Cardiac muscle cell (in vitro differentiated cells and primary cell): ENCODE data around the gene VAV1. TPM values are rescaled to one million over a fixed set of nuclear protein-coding genes. Genes with fewer than 3 reads are reported as not detected.

Experiments
- DNase-seq, 2 donors: peaks; one replicate each; pipeline versions ENCODE4 v3.0.0 to v3.0.0-alpha.2; 2010 to 2017; ENCODE audit warnings: low read depth in 1 of 2, low spot score in 1 of 2
- H3K27ac ChIP-seq: fragments of 200-600 bp; sonication (generic); 2 replicates; pipeline ENCODE4 v1.5.1; 2016
- H3K27me3 ChIP-seq: fragments of 200-600 bp; sonication (generic); 2 replicates; pipeline ENCODE4 v1.6.0; 2016; ENCODE audit warnings: control low read depth
- H3K36me3 ChIP-seq: fragments of 200-600 bp; sonication (generic); 2 replicates; pipeline ENCODE4 v1.5.1; 2016; ENCODE audit warnings: control low read depth
- H3K4me1 ChIP-seq: fragments of 200-600 bp; sonication (generic); 2 replicates; pipeline ENCODE4 v1.8.1; 2017; ENCODE audit warnings: low read depth, mild to moderate bottlenecking, mixed run types
- H3K4me3 ChIP-seq: fragments of 200-600 bp; sonication (generic); 2 replicates; pipeline ENCODE4 v1.5.1; 2016; ENCODE audit warnings: mild to moderate bottlenecking
- H3K9me3 ChIP-seq: fragments of 200-600 bp; sonication (generic); 2 replicates; pipeline ENCODE4 v1.5.1; 2017; ENCODE audit warnings: low read depth, mild to moderate bottlenecking, control low read depth
- polyA plus RNA-seq: library from polyadenylated mRNA; unstranded; fragments of >200 nt; fragmentation: Nextera tagmentation; extraction: Ambion mirVana; gene quantifications from 2 replicates; pipeline ENCODE4 v1.2.1, GENCODE V29; 2016
- total RNA-seq: library from RNA; depleted of rRNA; stranded (reverse); fragments of >200 nt; gene quantifications from 2 replicates; pipeline ENCODE4 v1.2.3, GENCODE V29; 2016
- TF ChIP-seq, protein P1 (sequence below): IDR thresholded peaks from 2 replicates; pipeline ENCODE4 v1.5.1; 2012; ENCODE audit warnings: low read depth, mild to moderate bottlenecking, low read length

Gene VAV1
- total and polyA plus RNA-seq, 2 experiments from 2014 or later = not detected

- H3K27ac ChIP-seq = no peak overlapping the region
- peak overlapping the region; percentile 21 for H3K4me3 ChIP-seq
- DNase-seq = peak in 1 of 2 donors; percentile 48
- peaks cover 3% of the 10 kb centered on the region for H3K4me1 ChIP-seq
- H3K36me3 ChIP-seq = peaks cover 28% of the 10 kb centered on the region
- no peaks in the 10 kb centered on the region for H3K27me3 ChIP-seq
- H3K9me3 ChIP-seq = no peaks in the 10 kb centered on the region
- TF ChIP-seq, protein P1, sequence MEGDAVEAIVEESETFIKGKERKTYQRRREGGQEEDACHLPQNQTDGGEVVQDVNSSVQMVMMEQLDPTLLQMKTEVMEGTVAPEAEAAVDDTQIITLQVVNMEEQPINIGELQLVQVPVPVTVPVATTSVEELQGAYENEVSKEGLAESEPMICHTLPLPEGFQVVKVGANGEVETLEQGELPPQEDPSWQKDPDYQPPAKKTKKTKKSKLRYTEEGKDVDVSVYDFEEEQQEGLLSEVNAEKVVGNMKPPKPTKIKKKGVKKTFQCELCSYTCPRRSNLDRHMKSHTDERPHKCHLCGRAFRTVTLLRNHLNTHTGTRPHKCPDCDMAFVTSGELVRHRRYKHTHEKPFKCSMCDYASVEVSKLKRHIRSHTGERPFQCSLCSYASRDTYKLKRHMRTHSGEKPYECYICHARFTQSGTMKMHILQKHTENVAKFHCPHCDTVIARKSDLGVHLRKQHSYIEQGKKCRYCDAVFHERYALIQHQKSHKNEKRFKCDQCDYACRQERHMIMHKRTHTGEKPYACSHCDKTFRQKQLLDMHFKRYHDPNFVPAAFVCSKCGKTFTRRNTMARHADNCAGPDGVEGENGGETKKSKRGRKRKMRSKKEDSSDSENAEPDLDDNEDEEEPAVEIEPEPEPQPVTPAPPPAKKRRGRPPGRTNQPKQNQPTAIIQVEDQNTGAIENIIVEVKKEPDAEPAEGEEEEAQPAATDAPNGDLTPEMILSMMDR = no peak
Observed at GRCh38 chr19:6752256-6753177, 20.0 kb upstream of the VAV1 start.

- TF ChIP-seq, protein P1 = peak; percentile 38
- H3K9me3 ChIP-seq = no peaks in the 10 kb centered on the region
- no peaks in the 10 kb centered on the region for H3K27me3 ChIP-seq
- H3K4me1 ChIP-seq = peaks cover 3% of the 10 kb centered on the region
- H3K27ac ChIP-seq = no peak overlapping the region
- DNase-seq = peak; percentile 74 to 89
- H3K4me3 ChIP-seq = peak overlapping the region; percentile 21
- H3K36me3 ChIP-seq = peaks cover 24% of the 10 kb centered on the region
Observed at GRCh38 chr19:6753178-6754031, 19.1 kb upstream of the VAV1 start.

- Histone ChIP-seq H3K9me3 (no peaks in the 10 kb centered on the region), H3K4me3 (no peak overlapping the region), H3K27ac (no peak overlapping the region), H3K27me3 (no peaks in the 10 kb centered on the region), H3K36me3 (peaks cover 16% of the 10 kb centered on the region), H3K4me1 (peaks cover 3% of the 10 kb centered on the region)
- TF ChIP-seq, protein P1 = no peak
- DNase-seq = no peak
Observed at GRCh38 chr19:6754136-6754535, 18.4 kb upstream of the VAV1 start.

- no peak for DNase-seq
- TF ChIP-seq, protein P1 = no peak
- Histone ChIP-seq H3K27me3 (no peaks in the 10 kb centered on the region), H3K4me1 (peaks cover 3% of the 10 kb centered on the region), H3K9me3 (no peaks in the 10 kb centered on the region), H3K4me3 (no peak overlapping the region), H3K27ac (no peak overlapping the region), H3K36me3 (peaks cover 9% of the 10 kb centered on the region)
Observed at GRCh38 chr19:6754653-6755463, 17.6 kb upstream of the VAV1 start.

- Histone ChIP-seq H3K4me1 (no peaks in the 10 kb centered on the region), H3K4me3 (no peak overlapping the region), H3K27ac (no peak overlapping the region), H3K27me3 (no peaks in the 10 kb centered on the region), H3K9me3 (no peaks in the 10 kb centered on the region), H3K36me3 (no peaks in the 10 kb centered on the region)
- DNase-seq = no peak
- TF ChIP-seq, protein P1 = no peak
Observed at GRCh38 chr19:6760606-6761005, 11.9 kb upstream of the VAV1 start.
